Astrocyte (in vitro differentiated cells and primary cell): ENCODE results near the gene SF3A2. TPM values are rescaled to one million over a fixed set of nuclear protein-coding genes. Genes with fewer than 3 reads are reported as not detected.

Source experiments
- DNase-seq: peaks from one replicate; pipeline ENCODE4 v3.0.0-alpha.2; 2010; ENCODE audit warnings: low read depth
- FAIRE-seq: peaks from 2 replicates; lab custom pipeline; 2011; peaks lifted over from hg19 to GRCh38; lab: Jason Lieb, UNC
- H2AFZ ChIP-seq: 2 replicates; pipeline ENCODE4 v1.6.0; 2012; ENCODE audit warnings: low read depth, low read length, inconsistent platforms
- H3K27ac ChIP-seq: 2 replicates; pipeline ENCODE4 v1.5.1; 2011; ENCODE audit warnings: low read depth, low read length, inconsistent platforms
- H3K27me3 ChIP-seq: 2 replicates; pipeline ENCODE4 v1.6.0; 2011; ENCODE audit warnings: low read length, inconsistent platforms; ENCODE audit not compliant: insufficient read depth
- H3K36me3 ChIP-seq: 2 replicates; pipeline ENCODE4 v1.5.1; 2011; ENCODE audit warnings: low read length, inconsistent platforms; ENCODE audit not compliant: insufficient read depth
- H3K4me1 ChIP-seq: 2 replicates; pipeline ENCODE4 v1.5.1; 2011; ENCODE audit warnings: low read length, inconsistent platforms; ENCODE audit not compliant: insufficient read depth
- H3K4me2 ChIP-seq: 2 replicates; pipeline ENCODE4 v1.6.0; 2012; ENCODE audit warnings: low read length, inconsistent platforms
- H3K4me3 ChIP-seq: 2 replicates; pipeline ENCODE4 v1.5.1; 2011; ENCODE audit warnings: low read depth, mild to moderate bottlenecking, low read length, inconsistent platforms; ENCODE audit not compliant: insufficient read depth
- H3K79me2 ChIP-seq: 2 replicates; pipeline ENCODE4 v1.6.0; 2012; ENCODE audit warnings: mild to moderate bottlenecking, low read length, inconsistent platforms; ENCODE audit not compliant: insufficient read depth
- H3K9ac ChIP-seq: 2 replicates; pipeline ENCODE4 v1.6.0; 2012; ENCODE audit warnings: mild to moderate bottlenecking, low read length, inconsistent platforms
- H3K9me3 ChIP-seq: 2 replicates; pipeline ENCODE4 v1.5.1; 2012; ENCODE audit warnings: low read depth, mild to moderate bottlenecking, low read length, inconsistent platforms; ENCODE audit not compliant: insufficient read depth
- H4K20me1 ChIP-seq: 2 replicates; pipeline ENCODE4 v1.6.0; 2012; ENCODE audit warnings: low read length, inconsistent platforms; ENCODE audit not compliant: insufficient read depth
- H3K27ac Mint-ChIP-seq: one replicate; pipeline ENCODE4 v1.8.0; 2021; ENCODE audit warnings: mild to moderate bottlenecking, mixed read lengths; ENCODE audit not compliant: unreplicated experiment
- H3K27me3 Mint-ChIP-seq: one replicate; pipeline ENCODE4 v1.8.0; 2021; ENCODE audit warnings: low read depth, mixed read lengths; ENCODE audit not compliant: unreplicated experiment
- H3K36me3 Mint-ChIP-seq: one replicate; pipeline ENCODE4 v1.8.0; 2021; ENCODE audit warnings: low read depth, mixed read lengths; ENCODE audit not compliant: unreplicated experiment
- H3K4me1 Mint-ChIP-seq: one replicate; pipeline ENCODE4 v1.8.0; 2021; ENCODE audit warnings: low read depth, mixed read lengths; ENCODE audit not compliant: unreplicated experiment
- H3K4me3 Mint-ChIP-seq: one replicate; pipeline ENCODE4 v1.8.0; 2021; ENCODE audit warnings: mild to moderate bottlenecking, moderate library complexity, mixed read lengths; ENCODE audit not compliant: unreplicated experiment
- H3K9me3 Mint-ChIP-seq: one replicate; pipeline ENCODE4 v1.8.0; 2021; ENCODE audit warnings: mild to moderate bottlenecking, mixed read lengths; ENCODE audit not compliant: unreplicated experiment
- CTCF ChIP-seq: IDR thresholded peaks from 2 replicates; pipeline ENCODE4 v1.5.1; 2011; ENCODE audit warnings: low read depth, mild to moderate bottlenecking, inconsistent platforms, low read length, moderate library complexity; ENCODE audit not compliant: insufficient read depth
- EZH2 ChIP-seq: IDR thresholded peaks from 2 replicates; pipeline ENCODE4 v1.6.1; 2012; ENCODE audit warnings: mild to moderate bottlenecking, low read length, inconsistent platforms; ENCODE audit not compliant: insufficient read depth
- total RNA-seq: library from RNA; stranded (reverse); gene quantifications from 2 replicates; pipeline ENCODE4 v1.2.1, GENCODE V29; 2021

Gene SF3A2
- total RNA-seq, 1 donor from 2014 or later = 83.2 TPM

DNA sequence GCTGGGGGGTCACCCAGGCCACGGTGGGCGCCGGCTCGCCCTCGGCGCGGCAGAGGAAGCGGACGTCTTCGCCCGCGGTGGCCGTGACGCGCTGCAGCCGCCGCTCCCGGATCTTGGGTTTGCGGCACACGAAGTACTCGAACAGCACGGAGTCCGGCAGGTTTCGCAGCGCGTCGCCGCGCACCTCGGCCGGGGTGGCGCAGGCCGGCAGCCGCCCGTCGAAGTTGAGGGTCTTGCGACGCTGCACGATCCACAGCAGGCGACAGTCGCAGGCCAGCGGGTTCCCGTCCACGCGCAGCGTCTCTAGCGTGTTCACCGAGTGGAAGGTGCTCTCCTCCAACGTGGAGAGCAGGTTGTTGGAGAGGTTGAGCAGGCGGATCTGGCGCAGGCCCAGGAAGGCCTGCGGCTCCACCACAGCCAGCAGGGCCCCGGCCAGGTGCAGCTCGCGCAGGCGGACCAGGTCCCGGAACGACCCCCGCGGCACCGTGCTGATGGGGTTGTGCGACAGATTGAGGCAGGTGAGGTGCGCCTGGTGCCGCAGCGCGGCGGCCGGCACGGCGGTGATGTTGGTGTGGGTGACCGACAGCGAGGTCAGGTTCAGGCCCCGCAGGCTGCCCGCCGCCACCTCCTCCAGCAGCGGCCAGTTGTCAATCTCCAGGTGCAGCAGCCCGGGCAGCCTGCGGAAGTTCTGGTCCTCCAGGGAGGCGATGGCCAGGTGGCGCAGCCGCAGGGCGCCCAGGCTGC, 54.0 kb downstream of the SF3A2 start:
- Mint-ChIP-seq H3K27ac (no peak overlapping the region), H3K4me1 (no peaks in the 10 kb centered on the region), H3K36me3 (peaks cover 4% of the 10 kb centered on the region), H3K4me3 (no peak overlapping the region), H3K9me3 (no peaks in the 10 kb centered on the region), H3K27me3 (peaks cover 63% of the 10 kb centered on the region)
- peaks cover 54% of the 10 kb centered on the region for H3K27me3 ChIP-seq
- H3K79me2 ChIP-seq = no peaks in the 10 kb centered on the region
- DNase-seq (no peak), FAIRE-seq (no peak)
- TF ChIP-seq CTCF (no peak), EZH2 (peak; percentile 70)
- peaks cover 47% of the 10 kb centered on the region for H4K20me1 ChIP-seq
- no peaks in the 10 kb centered on the region for H3K9me3 ChIP-seq
- H3K36me3 ChIP-seq = no peaks in the 10 kb centered on the region
- H2AFZ ChIP-seq = peak overlapping the region; percentile 47
- peaks cover 15% of the 10 kb centered on the region for H3K4me1 ChIP-seq
- no peak overlapping the region for H3K4me3 ChIP-seq
- H3K27ac ChIP-seq = no peak overlapping the region
- H3K9ac ChIP-seq = no peak overlapping the region
- H3K4me2 ChIP-seq = peak overlapping the region; percentile 69

GRCh38 chr19:2291185-2291751, 54.6 kb downstream of the SF3A2 start:
- Histone ChIP-seq H3K27me3 (peaks cover 54% of the 10 kb centered on the region), H3K27ac (no peak overlapping the region), H3K9ac (no peak overlapping the region), H3K4me1 (peaks cover 15% of the 10 kb centered on the region), H3K4me3 (peak overlapping the region; percentile 5), H2AFZ (peak overlapping the region; percentile 34), H3K79me2 (no peaks in the 10 kb centered on the region), H3K4me2 (peak overlapping the region; percentile 69), H4K20me1 (peaks cover 42% of the 10 kb centered on the region), H3K9me3 (no peaks in the 10 kb centered on the region), H3K36me3 (no peaks in the 10 kb centered on the region)
- TF ChIP-seq EZH2 (peak; percentile 64), CTCF (no peak)
- Mint-ChIP-seq H3K4me1 (no peaks in the 10 kb centered on the region), H3K4me3 (no peak overlapping the region), H3K9me3 (no peaks in the 10 kb centered on the region), H3K36me3 (peaks cover 4% of the 10 kb centered on the region), H3K27me3 (peaks cover 62% of the 10 kb centered on the region), H3K27ac (no peak overlapping the region)
- FAIRE-seq (no peak), DNase-seq (no peak)
